Germinal center (tissue), 1 donor: ENCODE measurements around the gene DRAM1.
"Not testable (repeated sequence)": the region's sequence is repeated elsewhere in the genome, so short reads cannot be mapped to it uniquely, and the experiment has no call there.

ENCODE experiments used
- DNase-seq: peaks from one replicate; pipeline ENCODE4 v3.0.0; 2012; ENCODE audit warnings: mixed read lengths, low spot score

Gene DRAM1

DNA sequence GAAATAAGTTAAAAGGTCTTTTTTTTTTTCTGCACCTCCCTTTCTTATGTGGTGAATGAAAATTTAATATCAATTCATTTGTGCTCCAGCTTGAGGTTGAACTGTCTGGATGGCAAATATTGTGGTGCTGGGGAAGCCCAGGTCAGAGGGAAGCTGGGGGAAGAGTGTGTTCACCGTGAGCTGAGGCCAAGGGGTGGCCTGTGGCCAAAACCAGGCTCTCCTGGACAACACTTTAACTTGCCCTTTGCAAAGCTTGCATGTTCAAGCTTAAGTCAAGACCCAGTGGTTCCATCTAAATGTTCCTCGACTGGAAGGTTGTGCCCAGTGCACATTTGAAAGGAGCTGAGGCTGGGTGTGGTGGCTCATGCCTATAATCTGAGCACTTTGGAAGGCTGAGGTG lies 28.8 kb downstream of the DRAM1 start:
- DNase-seq: no peak

DNA sequence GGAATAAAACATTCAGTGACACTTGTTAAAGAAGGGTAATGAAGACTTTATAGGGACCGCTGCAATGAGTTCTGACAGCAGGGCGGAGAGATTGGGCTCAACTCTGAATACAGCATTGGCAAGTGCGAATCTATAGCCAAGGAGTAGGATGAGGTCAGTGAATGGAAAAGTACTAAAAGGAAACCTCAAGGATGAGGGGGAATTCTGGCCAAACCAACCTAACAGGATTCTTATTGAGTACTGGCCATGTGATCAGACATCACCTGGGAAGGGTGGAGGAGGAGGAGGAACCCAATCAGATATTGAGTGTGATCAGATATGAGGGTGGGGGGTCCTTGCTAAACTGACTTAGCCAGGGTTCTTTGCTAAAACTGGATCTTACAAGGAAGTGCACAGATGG lies 31.0 kb downstream of the DRAM1 start:
- DNase-seq: no peak

DNA sequence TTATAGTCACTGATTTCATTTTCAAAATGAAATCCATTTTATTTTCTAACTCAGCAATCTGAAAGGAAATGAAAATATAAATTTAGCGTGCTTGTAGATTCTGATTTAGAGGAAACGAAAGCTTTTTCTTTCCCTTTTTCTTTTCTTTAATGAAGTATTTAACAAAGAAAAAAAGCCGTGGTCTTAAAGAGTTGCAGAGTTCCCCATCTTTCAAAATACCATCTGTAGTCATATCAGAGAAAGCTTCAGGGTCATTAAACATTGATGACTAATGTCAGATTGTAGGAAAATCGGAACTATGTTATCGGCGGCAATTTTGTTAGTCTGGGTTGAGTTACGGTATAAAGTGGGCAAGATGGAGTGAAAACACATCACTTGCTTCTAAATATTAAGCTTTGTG lies 32.3 kb downstream of the DRAM1 start:
- no peak for DNase-seq

DNA sequence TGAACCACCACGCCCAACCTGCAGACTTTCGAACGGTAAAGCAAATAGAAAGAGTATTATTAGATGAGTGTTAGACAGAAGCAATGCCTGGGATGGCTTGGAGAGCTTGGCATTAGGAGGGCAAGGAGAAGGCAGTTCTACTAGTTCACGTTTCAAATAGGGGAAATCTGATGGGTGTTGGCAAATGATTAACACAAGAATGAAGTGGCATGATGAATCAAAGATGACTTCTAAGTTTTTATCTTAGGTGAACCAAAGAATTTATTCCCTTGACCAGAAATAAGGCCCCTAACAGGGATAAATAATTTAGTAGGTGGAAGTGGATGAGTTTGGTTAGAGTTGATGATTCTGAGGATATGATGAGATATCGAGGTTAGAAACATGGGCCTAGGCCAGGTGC lies 38.5 kb downstream of the DRAM1 start:
- DNase-seq: no peak

DNA sequence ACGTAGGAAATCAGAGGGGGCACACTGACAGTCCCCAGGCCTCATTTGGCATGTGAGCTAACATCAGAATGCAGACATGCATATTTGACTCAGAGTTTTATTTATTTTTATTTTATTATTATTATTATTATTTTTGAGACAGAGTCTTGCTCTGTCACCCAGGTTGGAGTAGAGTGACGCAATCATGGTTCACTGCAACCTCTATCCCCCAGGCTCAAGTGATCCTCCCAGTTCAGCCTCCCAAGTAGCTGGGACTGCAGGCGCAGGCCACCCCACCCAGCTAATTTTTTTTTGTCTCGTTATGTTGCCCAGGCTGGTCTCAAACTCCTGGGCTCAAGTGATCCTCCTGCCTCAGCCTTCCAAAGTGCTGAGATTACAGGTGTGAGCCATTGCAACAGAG lies 41.4 kb downstream of the DRAM1 start:
- DNase-seq: not testable (repeated sequence)

DNA sequence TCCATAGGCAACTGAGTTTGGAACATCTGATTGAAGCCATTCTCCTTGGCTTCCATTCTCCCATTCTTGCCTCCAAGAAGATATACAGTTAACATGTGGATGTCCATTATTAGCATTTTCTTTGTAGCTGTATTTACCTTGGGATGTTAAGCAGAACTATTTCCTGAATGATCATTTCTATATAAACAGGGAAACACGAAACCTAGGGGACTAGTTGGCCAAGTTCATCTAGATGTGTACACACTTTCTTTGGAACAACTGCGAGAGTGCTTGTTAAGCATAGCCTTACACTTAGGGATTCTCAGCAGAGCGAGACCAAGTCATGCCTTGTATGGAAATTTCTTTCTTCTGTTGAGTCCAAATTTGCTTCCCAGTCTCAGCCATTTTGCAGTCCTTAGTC lies 42.1 kb downstream of the DRAM1 start:
- DNase-seq: no peak

DNA sequence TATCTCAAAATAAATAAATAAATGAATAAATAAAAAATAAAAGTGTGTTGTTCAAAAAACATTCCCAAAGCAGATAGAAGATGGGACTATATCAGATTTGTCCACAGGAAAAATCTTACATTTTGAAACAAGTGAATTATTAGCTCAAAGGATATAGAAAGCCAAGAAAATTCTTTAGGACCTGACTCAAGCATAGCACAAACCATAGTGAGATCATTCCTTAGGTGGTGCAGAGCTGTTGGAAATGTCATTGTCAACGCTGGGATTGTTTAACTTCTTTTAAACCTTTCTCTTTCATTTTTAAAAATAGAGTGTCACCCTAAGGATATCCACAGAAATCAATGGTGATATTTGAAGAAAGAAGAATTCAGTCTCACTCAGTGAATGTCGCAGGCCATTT lies 43.5 kb downstream of the DRAM1 start:
- DNase-seq: no peak

DNA sequence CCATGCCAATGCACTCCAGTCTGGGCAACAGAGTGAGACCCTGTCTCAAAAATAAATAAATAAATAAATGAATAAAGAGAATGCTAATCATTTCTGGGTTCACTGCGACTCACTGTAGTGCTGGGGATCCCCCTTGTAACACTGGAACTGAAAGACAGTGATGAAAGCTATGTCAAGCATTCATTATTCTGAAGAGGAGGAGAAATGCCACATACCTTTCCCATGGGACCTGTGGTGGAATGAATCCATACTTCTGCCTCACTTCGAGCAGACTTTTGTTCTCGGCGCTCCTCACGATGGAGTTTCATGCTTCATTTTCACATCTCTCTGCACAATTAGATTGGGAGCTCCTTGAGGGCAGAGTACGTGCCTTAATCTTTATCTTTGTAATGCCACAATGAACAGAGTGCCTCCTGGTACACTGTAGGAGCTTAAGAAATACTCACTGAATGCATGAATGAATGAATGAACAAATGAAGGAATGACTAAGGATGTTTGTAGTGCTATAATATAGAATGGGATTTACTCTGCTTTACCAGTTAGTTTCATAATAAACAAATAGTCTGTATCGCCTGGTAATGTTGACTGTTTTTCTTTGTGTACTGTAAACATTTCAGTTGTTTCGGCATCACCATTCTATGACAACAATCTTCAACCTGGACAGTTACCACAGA lies 45.8 kb downstream of the DRAM1 start:
- no peak for DNase-seq

DNA sequence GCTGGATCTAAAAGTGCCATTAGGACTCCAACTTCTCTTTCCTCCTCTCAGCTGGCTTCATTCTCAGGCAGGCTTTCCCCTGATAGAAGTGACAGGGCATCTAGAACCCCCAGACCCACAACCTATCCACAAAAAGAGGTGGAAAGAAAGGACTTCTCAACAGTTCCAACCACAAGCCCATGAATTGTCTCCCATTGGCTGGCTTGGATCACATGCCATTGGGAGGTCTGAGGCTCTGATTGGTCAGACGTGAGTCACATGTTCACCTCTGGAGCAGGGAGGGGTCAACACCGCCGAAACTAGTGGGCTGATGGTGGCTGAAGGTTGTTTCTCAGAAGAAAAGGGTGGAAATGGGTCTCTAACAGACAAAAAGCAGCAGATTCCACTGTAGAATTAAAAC lies 47.2 kb downstream of the DRAM1 start:
- DNase-seq: peak; percentile 18

DNA sequence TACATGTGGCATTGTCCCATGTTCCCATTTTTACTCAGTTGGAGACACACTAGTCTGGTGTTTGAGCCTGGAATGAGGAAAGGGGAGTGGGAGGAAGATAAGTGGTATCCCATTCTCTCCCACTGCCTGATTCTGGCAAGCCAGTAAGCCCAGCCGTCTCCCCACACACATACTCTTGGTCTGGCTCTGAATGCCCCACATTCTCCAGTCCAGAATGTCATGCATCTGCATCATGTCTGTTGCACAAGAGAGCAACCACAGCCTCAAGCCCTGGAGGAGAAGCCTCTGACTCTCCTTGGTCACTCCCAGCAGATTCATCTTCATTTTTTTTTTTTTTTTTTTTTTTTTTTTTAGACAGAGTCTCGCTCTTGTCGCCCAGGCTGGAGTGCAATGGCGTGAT lies 48.0 kb downstream of the DRAM1 start:
- no peak for DNase-seq

DNA sequence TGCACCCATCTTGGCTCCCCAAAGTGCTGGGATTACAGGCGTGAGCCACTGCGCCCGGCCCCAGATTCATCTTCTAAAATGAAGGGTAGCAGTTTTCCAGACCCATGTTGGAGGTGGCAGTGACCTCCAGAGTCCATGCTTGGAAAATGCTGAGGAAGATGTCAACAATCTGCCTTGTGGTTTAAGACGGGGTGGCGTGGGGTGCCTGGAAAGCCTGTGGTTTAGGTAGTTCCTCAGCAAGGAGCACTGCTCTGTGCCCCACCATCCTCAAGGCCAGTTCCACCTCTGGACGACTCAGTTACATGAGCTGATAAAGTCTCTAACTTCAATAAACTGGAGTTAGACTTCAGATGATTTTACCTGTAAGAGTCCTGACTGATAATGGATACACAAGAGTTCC lies 48.6 kb downstream of the DRAM1 start:
- no peak for DNase-seq

DNA sequence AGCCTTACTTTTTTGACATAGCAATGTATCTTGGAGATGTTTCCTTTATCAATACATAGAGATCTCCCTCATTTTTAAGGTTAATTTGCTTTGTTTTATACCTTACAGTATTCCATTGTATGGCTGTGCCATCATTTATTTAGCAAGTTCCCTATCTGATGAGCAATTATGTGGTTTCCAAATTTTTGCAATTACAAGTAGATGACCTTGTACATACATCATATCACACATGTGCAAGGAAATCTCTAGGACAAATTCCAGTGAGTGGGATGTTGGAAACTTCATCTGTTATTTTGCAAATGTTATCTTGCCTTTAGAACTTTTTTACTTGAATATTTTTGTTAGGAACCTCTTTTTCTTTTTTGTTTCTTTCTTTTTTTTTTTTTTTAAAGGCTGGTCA lies 49.7 kb downstream of the DRAM1 start:
- DNase-seq: no peak

DNA sequence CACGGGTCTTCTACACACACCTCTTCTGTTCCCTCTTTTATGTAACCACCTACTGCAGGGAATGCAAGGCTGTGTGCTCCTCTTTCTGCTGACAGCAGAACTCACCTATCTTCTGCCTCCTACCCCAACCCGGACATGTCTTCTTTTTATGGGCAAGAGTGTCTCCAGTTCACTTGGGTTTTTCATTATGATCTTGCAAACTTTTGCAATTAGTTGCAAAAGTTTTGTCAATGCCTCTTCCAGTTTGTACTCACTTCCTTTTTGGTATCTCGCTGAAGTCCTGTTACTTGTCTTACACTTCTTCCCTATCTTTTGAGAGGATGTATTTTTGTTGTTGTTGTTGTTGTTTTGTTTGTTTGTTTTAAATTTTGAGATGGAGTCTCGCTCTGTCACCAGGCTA lies 50.6 kb downstream of the DRAM1 start:
- no peak for DNase-seq

DNA sequence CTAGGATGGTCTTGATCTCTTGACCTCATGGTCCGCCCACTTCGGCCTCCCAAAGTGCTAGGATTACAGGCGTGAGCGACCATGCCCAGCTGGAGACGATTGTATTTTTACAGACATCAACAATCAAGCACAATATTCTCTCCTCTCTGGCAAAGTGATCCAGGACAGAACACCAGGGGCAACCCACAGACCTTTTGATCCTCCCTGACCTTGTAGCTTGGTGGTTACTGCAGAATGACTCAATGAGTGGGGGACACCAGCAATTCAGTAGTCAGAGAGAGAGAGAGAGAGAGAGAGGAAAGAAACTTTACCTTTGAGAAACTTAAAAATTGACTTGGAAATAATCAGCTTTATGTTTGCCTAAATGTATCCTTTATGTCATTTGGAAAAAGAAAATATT lies 51.2 kb downstream of the DRAM1 start:
- DNase-seq: no peak

DNA sequence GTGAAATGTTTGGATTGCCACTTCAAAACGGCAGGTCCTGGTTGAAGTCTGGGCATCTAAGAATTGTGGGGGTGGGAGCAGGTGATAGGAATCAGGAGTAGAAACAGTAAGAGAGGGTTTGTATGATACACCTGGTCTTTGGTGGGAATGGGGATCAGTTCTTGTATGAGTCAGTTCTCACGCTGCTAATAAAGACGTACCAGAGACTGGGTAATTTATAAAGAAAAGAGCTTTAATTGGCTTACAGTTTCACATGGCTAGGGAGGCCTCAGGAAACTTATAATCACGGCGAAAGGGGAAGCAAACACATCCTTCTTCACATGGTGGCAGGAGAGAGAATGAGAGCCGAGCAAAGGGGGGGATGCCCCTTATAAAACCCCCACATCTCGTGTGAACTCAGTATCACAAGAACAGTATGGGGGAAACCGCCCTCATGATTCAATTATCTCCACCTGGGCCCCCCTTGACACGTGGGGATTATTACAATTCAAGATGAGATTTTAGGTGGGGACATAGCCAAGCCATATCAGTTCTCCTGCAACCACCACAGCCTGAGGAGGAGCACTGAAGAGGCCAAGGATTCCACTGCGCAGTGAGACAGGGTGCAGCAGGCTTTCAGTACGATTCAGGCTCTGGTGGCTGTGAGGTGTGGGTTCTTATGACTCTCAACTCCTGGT lies 52.1 kb downstream of the DRAM1 start:
- DNase-seq: no peak

DNA sequence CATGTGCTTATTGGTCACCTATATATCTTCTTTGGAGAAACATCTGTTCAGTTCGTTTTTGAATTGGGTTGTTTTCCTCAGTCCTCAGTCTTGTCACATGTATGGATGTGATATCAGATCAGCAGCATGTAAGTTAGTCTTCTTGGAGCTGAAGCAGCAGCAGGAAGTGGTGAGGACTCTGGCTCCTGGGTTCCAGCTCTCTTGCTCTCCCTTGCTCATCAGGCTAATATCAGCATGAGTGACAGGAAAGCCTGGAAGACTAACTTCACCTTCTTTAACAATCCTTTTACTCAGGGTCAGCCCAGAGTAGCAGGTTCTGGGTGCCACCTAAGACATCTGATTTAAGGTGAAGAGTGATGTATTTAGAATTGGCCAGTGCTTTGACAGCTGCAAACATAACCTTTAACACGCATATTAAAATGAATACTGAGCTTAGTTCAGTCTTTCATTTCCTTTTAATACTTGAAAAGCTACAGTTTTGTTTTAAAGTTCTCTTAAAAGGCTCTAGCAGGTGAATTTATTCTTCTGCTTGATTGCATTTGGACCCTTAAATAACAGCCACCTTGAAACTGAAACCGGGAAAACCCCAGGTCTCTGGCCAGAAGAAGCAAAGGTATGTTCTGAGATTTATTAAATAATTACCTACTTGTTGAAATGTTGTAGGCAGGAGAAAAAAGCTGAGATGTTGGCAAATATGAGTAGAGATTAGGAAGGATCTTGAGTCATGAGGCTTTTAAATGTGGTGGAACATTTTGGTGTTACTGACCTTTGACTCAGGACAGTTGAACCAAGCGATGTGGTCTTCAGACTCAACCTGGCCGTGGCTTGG lies 54.3 kb downstream of the DRAM1 start:
- peak; percentile 49 for DNase-seq

DNA sequence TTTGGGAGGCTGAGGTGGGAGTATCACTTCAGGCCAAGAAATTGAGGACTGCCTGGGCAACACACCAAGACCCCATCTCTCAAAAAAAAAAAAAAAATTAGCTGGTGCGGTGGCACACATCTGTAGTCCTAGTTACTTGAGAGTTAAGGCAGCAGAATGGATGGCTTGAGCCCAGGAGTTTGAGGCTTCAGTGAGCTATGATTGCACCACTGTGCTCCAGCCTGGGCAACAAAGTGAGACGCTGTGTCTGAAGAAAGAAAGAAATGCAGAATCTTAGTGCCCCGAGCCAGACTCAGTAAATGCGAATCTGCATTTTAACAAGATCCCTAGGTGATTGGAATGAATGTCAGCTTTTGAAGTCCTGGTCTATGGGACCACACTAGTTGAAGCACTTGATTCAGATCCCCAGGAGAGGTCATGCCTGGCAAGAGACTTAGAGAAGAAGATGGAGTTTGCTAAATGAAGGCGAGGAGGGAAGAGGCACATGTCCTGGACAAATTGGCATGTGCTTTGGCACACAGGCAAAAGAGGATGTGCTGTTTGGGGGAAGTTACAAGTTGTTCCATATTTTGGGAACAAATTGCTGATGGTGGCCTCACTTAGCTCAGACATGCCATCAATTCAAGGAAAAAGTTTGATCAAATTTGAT lies 56.6 kb downstream of the DRAM1 start:
- DNase-seq: no peak

DNA sequence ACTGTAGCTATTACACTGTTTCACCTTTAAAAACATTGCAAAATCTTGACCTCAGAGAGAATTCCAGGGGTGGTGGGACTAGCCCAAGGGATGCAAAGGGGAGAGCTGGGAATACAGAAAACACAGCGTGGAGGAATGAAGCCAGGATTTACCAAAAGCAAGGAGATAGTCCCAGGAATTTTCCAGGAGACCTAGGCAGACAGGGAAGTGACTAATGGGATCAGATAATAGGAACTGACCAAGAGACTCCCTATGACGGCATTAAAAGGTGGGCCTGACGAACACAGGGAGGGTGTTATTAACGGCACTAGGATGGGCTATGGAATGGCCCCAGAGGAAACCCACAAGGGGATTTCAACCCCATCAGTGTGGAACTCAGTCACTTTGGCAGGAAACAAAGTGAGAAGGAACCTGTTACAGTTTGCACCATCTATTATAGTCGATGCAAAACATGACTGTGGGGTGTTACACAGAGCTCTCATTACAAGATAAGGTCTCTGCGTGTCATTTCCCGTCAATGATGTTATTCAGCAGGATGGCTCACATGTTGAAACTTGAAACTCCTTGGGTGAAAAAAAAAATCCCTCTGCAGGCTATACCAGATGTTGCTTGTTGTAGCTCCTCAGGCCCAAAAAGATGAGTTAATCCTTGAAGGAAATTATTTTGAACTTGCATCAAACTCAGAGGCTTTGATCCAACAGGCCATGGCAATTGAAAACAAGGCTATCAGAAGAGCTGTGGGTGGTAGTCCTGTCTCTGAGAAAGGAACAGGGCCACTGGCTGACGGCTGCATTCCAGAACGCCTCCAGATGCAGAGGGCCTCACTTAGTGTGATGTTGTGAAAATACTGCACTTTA lies 58.7 kb downstream of the DRAM1 start:
- peak; percentile 42 for DNase-seq

DNA sequence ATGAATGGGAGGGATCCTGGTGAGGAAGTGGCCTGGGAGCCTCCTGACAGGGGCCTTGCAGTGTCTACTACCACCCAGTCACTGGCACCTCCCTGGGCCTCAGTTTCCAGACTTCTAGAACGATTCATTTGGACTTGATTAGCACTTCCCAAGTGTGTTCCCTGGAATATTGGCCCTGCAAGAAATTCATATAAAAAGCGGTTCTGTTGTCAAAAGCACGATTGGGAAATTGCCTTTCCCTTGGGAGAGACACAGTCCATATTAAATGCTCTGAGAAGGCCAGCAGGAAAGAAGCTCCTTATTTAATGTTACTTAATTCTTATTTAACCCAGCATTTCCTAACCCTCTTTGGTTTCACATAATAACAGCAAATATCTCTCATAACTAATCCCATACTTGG lies 61.9 kb downstream of the DRAM1 start:
- DNase-seq: no peak

DNA sequence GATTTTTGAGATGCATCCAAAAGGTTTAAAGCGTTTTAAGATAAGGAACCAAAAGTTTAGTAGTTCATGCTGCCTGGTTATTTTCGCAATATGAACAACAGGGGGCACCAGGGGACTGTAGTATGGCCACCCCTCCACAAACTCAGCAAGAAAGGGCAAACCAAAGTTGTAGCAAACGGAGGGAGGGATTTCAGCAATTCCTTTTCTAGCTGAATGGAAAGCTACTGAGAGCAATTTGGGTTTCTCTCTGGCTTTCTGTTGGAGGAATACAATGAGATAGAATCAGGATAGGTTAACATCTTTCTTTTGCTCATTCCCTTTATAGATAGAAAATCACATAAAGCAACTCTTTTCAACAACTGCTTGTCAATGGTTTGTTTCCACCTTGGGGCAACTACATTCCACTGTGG lies 62.5 kb downstream of the DRAM1 start:
- peak; percentile 43 for DNase-seq

DNA sequence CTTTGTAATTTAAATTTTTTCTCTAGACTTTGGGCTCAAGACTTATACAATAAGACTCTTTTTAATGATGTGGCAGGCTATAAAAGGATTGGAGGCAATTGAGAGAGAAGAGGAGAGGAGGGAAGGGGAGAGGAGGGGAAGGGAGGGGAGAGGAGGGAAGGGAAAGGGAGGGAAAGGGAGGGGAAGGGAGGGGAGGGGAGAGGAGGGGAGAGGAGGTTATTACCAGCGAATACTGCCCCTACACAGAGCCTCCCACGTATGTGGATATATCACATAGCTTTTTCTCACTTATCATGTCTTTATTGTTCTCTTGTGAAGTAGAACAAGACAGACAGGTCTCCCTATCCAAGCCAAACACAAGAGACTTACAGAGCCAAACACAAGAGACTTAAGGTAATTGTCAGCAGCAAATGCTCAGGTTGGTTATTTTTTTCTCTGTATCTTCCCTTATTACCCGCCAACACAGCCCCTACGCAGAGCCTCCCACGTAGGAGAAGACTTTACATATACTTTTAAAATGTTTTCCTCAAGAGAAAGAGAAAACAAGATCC lies 63.1 kb downstream of the DRAM1 start:
- no peak for DNase-seq
